ENCODE results near the gene TJP1. TPM values are rescaled to one million over a fixed set of nuclear protein-coding genes. Genes with fewer than 3 reads are reported as not detected.
A peak's percentile ranks its signal among the peaks of the same experiment; 100 is the strongest.

Gene TJP1
- total RNA-seq, 4 donors from 2014 or later, result 72.4 to 191 (median 136) TPM

- TF ChIP-seq, protein P1, sequence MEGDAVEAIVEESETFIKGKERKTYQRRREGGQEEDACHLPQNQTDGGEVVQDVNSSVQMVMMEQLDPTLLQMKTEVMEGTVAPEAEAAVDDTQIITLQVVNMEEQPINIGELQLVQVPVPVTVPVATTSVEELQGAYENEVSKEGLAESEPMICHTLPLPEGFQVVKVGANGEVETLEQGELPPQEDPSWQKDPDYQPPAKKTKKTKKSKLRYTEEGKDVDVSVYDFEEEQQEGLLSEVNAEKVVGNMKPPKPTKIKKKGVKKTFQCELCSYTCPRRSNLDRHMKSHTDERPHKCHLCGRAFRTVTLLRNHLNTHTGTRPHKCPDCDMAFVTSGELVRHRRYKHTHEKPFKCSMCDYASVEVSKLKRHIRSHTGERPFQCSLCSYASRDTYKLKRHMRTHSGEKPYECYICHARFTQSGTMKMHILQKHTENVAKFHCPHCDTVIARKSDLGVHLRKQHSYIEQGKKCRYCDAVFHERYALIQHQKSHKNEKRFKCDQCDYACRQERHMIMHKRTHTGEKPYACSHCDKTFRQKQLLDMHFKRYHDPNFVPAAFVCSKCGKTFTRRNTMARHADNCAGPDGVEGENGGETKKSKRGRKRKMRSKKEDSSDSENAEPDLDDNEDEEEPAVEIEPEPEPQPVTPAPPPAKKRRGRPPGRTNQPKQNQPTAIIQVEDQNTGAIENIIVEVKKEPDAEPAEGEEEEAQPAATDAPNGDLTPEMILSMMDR (IDR thresholded peaks at IDR 0.05), result no peak
- no peak for TF ChIP-seq POLR2A (IDR thresholded peaks at IDR 0.05)
- H3K9me3 ChIP-seq, result no peaks in the 10 kb centered on the region
- H3K27me3 ChIP-seq, result no peaks in the 10 kb centered on the region
- no peaks in the 10 kb centered on the region for H3K36me3 ChIP-seq
- intact Hi-C loops (cut with DNase I; ENCODE audit: low total_unique reads), result no loop called here
- H3K4me3 ChIP-seq, result no peak overlapping the region
- H3K4me1 ChIP-seq, result peaks cover 0 to 3% of the 10 kb centered on the region in 2 donors
- no peak for DNase-seq
- H3K27ac ChIP-seq, result no peak overlapping the region
Measured at GRCh38 chr15:29826908-29827820, 4.9 kb upstream of the TJP1 start.

GRCh38 chr15:29825227-29825626 is 3.0 kb upstream of the TJP1 start:
- no peak for TF ChIP-seq POLR2A (IDR thresholded peaks at IDR 0.05)
- TF ChIP-seq, protein P1 (IDR thresholded peaks at IDR 0.05), result no peak
- intact Hi-C loops (cut with DNase I; ENCODE audit: low total_unique reads), result no loop called here
- no peak for DNase-seq
- no peak overlapping the region for H3K27ac ChIP-seq
- H3K4me3 ChIP-seq, result no peak overlapping the region
- H3K27me3 ChIP-seq, result no peaks in the 10 kb centered on the region
- H3K9me3 ChIP-seq, result no peaks in the 10 kb centered on the region
- H3K36me3 ChIP-seq, result no peaks in the 10 kb centered on the region
- H3K4me1 ChIP-seq, result peaks cover 0 to 3% of the 10 kb centered on the region in 2 donors

DNA sequence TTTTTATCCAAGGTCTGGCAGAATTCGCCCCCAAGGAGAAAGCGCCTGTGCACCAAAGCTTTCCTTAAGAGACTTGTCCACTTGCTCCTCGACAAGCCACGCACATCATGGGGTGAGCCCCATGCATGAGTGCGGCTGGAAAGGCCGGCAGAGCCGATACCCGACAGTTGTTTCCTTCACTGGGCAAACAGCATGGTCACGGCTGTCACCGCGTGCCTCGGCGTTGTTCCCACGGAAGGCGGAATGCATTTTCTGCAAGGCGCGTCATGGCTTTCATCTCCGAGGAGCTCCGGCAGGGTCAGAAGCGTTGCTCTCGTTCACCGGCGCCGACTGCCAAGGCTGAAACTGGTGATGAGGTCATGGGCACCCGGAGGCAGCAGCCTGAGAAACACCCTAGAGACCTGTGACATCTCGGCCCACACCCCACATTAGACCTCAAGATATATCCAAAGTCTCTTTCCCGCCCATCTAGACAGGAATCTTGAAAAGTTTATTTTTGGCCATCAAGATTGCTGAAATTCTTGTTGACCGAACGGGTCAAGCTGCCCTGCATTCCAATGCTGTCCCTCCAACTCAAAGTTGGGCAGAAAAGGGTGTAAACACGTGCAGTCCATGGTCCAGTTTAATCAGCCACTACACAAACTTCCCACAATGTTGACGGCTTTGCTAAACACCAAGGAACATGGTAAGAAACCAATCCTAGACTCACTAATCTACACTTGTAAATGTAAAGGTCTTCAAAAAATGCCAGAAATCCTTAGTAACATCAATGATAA is 604 bp upstream of the TJP1 start:
- DNase-seq, result peak; percentile 69 to 74

GRCh38 chr15:29821416-29822099 is 710 bp downstream of the TJP1 start:
- DNase-seq, result peak; percentile 66 to 72
- peak overlapping the region; percentile 88 to 99 for H3K27ac ChIP-seq
- peak overlapping the region; percentile 62 to 96 for H3K4me3 ChIP-seq
- no peaks in the 10 kb centered on the region for H3K36me3 ChIP-seq
- peaks cover 0 to 6% of the 10 kb centered on the region in 2 donors for H3K4me1 ChIP-seq
- intact Hi-C loops (cut with DNase I; ENCODE audit: low total_unique reads), result no loop called here
- no peaks in the 10 kb centered on the region for H3K9me3 ChIP-seq
- peak; percentile 25 to 38 for TF ChIP-seq POLR2A (IDR thresholded peaks at IDR 0.05)
- TF ChIP-seq, protein P1 (IDR thresholded peaks at IDR 0.05), result peak in 2 of 4 experiments; percentile 12 to 27
- no peaks in the 10 kb centered on the region for H3K27me3 ChIP-seq

More for the DNA sequence above, 604 bp upstream of the TJP1 start:
- peak overlapping the region; percentile 62 to 96 for H3K4me3 ChIP-seq
- peak overlapping the region; percentile 88 to 99 for H3K27ac ChIP-seq
- no peaks in the 10 kb centered on the region for H3K27me3 ChIP-seq
- no peaks in the 10 kb centered on the region for H3K36me3 ChIP-seq
- intact Hi-C loops (cut with DNase I; ENCODE audit: low total_unique reads), result no loop called here
- H3K9me3 ChIP-seq, result no peaks in the 10 kb centered on the region
- TF ChIP-seq, protein P1 (IDR thresholded peaks at IDR 0.05), result no peak
- no peak for TF ChIP-seq POLR2A (IDR thresholded peaks at IDR 0.05)
- peaks cover 0 to 6% of the 10 kb centered on the region in 2 donors for H3K4me1 ChIP-seq
